Breast epithelium (tissue), 3 donors: Measurements from ENCODE around the gene HEATR5A.

Source experiments
- POLR2A ChIP-seq: fragments of 450-650 bp; IDR thresholded peaks from one replicate; pipeline ENCODE4 v1.6.1; 2016; ENCODE audit warnings: antibody characterized with exemption, mild to moderate bottlenecking, moderate library complexity
- POLR2AphosphoS5 ChIP-seq, 3 donors: sonication (generic); formaldehyde crosslinking; IDR thresholded peaks; one replicate each; pipeline ENCODE4 v1.6.1; 2017; ENCODE audit warnings: antibody characterized with exemption in 3 of 3

DNA sequence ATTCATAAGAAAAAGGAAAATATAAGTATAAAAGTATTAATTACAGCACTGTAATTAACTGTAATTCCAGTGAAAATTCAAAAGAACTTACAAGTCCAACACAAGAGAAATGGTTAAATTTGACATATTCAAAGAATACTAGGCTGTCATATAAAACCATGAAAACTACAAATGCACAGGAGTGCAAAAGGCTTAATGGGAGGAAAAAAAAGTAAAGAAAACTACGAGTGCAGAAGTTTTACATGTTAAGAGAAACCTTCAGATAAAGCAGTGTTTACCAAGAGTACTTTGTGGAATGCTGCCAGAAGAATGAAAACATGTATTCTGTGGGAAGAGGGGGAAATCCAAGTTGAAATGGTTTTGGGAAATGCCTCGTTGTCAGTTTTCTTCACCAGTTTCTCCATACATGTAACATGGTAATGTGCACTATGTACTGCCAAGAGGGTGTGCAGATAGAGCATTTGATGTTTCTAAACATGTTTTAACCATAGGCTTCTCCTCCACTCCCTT is 9.1 kb downstream of the HEATR5A start:
- TF ChIP-seq POLR2A: no peak
- TF ChIP-seq POLR2AphosphoS5 (IDR thresholded peaks at IDR 0.05): no peak
